OCI-M2 (cell line): ENCODE measurements around the gene FEM1A.
"Not testable (repeated sequence)": the region's sequence is repeated elsewhere in the genome, so short reads cannot be mapped to it uniquely, and the experiment has no call there.

ENCODE experiments used
- DNase-seq: peaks from one replicate; lab custom pipeline; 2025; ENCODE audit not compliant: unreplicated experiment; lab: John Stamatoyannopoulos, UW

The FEM1A gene

DNA sequence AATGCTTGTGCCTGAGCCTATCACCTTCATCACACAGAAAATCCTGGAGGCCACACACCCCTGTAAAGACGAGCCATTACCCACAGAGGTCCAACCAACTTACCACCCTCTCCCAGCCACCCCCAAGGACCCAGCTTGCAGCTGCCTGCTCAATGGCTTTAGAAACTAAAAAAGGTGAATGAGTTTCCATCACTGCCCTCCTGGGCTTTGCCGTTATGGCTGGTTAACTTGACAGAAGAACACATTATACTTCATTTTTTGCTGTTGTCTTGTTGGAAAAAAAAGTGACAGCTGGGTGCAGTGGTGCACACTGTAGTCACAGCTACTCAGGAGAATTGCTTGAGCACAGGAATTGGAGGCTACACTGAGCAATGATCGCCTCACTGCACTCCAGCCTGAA is 17.4 kb upstream of the FEM1A start:
- DNase-seq = no peak

DNA sequence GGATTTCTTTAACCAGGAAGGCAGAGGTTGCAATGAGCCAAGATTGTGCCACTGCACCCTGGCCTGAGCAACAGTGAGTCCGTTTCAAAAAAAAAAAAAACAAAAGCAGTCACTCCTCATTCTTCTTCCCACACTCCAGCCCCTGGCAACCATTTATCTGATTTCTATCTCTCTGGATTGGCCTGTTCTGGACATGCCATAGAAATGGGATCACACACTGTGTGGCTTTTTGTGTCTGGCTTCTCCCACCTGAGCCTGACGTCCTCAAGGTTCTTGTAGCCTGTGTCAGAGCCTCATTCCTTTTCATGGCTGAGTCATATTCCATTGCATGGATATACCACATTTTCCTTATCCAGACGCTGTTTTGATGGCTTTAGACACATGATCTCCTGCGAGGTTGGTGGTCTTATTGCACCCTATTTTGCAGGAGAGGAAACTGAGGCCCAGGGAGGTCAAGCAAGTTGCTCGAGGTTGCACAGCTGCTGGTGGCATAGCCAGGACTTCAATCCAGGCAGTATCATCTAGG is 15.8 kb upstream of the FEM1A start:
- no peak for DNase-seq

- no peak for DNase-seq
Observed at GRCh38 chr19:4776436-4777211, 14.9 kb upstream of the FEM1A start.

DNA sequence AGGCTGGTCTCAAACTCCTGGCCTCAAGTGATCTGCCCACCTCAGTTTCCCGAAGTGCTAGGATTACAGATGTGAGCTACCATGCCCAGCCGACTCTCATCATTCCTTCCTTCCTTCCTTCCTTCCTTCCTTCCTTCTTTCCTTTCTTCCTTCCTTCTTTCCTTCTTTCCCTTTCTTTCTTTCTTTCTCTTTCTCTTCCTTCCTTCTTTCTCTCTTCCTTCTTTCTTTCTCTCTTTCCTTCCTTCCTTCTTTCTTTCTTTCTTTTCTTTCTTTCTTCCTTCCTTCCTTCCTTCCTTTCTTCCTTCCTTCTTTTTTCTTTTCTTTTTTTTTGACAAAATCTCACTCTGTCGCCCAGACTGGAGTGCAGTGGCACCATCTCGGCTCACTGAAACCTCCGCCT is 13.4 kb upstream of the FEM1A start:
- DNase-seq = not testable (repeated sequence)

DNA sequence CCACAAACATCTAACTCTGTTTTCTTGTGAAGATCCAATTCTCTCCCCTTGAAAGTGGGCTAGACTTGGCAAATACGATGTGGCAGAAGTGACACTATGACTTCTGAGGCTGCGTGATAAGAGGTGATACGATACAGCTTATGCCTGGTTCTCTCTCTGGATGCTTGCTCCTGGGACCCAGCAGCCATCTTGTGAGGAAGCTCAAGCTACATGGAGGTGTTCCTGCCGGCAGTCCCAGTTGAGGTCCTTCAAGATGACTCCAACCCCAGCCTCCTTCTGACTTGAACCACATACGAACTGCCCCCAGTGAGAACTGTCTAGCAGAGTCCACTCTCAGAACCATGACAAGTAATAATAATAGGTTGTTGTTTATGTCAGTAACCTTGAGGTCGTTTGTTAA is 10.7 kb upstream of the FEM1A start:
- DNase-seq = no peak

DNA sequence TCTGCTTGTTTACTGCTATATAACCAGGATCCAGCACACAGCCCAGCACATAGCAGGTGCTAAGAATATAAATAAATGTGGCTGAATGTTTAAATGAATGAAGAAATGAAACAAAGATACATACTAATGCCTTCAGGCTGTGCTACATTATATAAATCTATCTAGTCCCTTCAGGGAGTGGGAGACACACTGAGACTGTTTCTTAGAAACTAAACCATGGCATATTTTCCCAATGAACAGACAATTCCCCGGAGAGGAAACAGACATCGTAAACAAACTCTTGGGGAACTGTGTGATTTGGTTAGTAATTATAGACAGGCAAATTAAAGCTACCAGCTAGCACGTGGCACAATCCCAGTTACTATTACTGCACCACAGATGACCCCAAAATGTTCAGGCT is 9.7 kb upstream of the FEM1A start:
- no peak for DNase-seq

DNA sequence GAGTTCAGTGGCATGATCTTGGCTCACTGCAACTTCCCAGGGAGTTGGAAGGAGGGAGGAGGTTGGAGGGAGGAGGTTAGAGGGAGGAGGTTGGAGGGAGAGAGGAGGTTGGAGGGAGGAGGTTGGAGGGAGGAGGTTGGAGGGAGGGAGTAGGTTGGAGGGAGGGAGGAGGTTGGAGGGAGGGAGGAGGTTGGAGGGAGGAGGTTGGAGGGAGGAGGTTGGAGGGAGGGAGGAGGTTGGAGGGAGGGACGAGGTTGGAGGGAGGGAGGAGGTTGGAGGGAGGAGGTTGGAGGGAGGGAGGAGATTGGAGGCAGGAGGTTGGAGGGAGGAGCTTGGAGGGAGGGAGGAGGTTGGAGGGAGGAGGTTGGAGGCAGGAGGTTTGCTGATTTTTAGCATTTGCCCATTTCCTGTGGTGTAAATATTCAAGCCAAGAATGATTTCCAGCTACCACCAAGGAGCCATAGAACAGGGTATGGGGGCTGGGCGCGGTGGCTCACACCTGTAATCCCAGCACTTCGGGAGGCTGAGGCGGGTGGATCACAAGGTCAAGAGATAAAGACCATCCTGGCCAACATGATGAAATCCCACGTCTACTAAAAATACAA is 5.0 kb upstream of the FEM1A start:
- DNase-seq = not testable (repeated sequence)

- DNase-seq = not testable (repeated sequence)
Observed at GRCh38 chr19:4792019-4792865, 708 bp downstream of the FEM1A start.

DNA sequence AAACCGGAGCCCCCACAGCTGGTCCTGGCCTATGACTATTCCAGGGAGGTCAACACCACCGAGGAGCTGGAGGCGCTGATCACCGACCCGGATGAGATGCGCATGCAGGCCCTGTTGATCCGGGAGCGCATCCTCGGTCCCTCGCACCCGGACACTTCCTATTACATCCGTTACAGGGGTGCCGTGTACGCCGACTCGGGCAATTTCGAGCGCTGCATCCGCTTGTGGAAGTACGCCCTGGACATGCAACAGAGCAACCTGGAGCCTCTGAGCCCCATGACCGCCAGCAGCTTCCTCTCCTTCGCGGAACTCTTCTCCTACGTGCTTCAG is 1.3 kb downstream of the FEM1A start:
- not testable (repeated sequence) for DNase-seq

DNA sequence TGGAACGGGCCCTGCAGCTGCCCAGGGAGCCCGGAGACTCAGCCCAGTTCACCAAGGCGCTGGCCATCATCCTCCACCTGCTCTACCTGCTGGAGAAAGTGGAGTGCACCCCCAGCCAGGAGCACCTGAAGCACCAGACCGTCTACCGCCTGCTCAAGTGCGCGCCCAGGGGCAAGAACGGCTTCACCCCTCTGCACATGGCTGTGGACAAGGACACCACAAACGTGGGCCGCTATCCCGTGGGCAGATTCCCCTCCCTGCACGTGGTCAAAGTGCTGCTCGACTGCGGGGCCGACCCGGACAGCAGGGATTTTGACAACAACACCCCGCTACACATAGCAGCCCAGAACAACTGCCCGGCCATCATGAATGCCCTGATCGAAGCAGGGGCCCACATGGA is 1.7 kb downstream of the FEM1A start:
- DNase-seq = not testable (repeated sequence)

DNA sequence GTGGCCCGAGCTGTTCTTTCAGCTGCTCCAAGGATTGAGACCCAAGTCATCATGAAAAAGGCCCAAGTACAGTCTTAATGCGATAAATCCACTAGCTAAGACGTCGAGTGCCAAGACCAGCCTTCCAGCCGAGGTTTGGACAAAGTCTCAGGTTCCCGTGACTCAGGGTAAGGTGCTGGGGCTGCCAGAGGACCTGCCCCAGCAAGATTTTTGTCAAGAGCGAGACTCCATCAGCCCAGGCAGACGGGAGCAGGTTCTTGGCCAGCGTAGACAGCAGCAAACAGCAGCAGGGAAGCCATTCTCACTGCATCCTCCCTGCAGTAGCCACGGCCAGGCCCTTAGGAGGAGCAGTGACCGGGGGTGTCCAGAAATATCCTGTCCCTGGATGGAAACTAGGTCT is 3.4 kb downstream of the FEM1A start:
- DNase-seq = no peak

DNA sequence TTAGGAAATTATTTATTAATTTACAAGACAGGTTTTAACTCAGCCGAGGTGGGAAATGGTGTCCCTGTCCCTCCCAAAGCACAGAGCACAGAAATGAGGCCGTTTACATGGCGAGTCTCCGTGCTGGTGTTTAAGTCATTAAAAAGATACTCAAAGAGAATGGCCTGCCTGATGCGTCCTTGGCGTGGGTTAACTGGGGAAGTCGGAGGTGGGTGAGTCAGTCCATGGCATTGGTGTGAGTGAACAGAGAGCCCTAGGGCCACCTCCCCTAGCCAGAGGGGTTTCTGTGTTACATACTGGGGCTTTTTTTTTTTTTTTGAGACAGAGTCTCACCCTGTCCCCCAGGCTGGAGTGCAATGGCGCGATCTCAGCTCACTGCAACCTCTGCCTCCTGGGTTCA is 3.9 kb downstream of the FEM1A start:
- no peak for DNase-seq

- DNase-seq = no peak
Observed at GRCh38 chr19:4800591-4801081, 9.1 kb downstream of the FEM1A start.

DNA sequence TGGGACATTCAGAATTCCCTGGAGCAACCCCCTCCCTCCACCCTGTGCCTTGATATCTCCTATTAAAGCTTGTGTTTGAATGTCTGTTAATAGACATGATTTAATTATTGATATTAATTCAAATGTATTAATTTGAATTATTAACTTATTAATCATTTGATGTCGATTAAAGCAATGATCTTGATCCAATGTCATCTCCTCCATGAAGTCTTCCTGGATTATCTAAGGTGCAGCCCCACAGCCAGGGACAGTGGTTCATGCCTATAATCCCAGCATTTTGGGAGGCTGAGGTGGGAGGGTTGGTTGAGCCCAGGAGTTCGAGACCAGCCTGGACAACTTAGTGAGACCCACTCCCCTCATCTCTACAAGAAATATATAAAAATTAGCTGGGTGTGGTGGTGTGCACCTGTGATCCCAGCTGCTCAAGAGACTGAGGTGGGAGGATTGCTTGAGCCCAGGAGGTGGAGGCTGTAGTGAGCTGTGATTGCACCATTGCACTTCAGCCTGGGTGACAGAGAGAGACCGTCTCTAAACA is 9.6 kb downstream of the FEM1A start:
- DNase-seq = no peak

DNA sequence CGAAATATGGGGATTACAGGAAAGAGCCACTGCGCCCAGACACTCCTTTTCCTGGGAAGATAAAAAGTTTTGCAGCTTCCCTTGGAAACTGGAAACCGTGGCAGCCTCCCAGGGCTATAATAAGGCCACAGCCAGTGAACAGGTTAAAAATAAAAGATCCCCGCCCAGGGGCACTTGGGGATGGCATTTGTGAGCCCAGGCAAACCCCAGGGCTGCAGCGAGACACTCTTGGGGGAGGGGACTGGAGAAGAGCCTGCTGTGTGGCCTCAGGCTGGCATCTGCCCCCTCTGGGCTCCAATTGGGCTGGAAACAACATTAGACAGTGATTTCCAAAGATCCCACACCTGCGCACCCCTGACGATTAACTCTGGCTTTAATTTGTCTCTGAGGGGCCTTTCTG is 11.2 kb downstream of the FEM1A start:
- no peak for DNase-seq

- DNase-seq = peak; percentile 58
Observed at GRCh38 chr19:4803736-4804695, 12.5 kb downstream of the FEM1A start.

- not testable (repeated sequence) for DNase-seq
Observed at GRCh38 chr19:4805140-4805539, 13.6 kb downstream of the FEM1A start.

DNA sequence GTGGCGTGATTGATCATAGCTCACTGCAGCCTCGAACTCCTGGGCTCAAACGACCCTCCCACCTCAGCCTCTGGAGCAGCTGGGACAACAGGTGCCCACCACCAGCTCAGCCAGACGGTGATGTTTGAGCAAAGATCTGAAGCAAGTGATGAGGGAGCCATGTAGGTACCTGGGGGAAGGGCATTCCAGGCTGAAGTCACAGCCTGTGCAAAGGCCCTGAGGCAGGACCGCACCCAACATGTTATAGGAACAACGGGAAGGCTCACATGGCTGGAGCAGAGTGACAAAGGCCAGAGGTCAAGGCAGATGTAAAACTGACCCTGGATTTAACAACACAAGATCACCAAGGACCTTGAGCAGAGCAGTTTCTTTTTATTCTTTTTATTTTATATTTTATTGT is 14.8 kb downstream of the FEM1A start:
- DNase-seq = no peak

DNA sequence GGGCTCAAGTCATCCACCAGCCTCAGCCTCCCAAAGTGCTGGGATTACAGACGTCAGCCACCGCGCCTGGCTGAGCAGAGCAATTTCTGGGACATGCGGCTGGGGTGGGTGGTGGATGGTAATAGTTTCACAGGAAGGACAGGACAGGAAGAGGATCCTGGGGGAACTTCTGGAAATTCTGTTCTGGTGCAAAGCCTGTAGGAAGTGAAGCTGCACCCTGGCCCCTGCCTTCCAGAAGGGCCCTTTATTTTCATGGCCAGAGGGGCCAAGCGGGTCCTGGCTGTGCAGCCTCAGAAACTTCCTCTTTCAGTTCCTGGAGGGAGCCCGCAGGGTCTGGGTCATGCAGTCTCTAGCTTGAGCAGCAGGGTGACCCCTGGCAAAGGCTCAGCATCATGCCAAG is 15.7 kb downstream of the FEM1A start:
- no peak for DNase-seq
